ENCODE results near the gene C11orf86.

- TF ChIP-seq, protein P1, sequence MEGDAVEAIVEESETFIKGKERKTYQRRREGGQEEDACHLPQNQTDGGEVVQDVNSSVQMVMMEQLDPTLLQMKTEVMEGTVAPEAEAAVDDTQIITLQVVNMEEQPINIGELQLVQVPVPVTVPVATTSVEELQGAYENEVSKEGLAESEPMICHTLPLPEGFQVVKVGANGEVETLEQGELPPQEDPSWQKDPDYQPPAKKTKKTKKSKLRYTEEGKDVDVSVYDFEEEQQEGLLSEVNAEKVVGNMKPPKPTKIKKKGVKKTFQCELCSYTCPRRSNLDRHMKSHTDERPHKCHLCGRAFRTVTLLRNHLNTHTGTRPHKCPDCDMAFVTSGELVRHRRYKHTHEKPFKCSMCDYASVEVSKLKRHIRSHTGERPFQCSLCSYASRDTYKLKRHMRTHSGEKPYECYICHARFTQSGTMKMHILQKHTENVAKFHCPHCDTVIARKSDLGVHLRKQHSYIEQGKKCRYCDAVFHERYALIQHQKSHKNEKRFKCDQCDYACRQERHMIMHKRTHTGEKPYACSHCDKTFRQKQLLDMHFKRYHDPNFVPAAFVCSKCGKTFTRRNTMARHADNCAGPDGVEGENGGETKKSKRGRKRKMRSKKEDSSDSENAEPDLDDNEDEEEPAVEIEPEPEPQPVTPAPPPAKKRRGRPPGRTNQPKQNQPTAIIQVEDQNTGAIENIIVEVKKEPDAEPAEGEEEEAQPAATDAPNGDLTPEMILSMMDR (IDR thresholded peaks at IDR 0.05; ENCODE audit: low read length), result no peak
- TF ChIP-seq EZH2 (IDR thresholded peaks at IDR 0.05; ENCODE audit: borderline replicate concordance, low read length), result no peak
Measured at GRCh38 chr11:67014343-67014742, 39.2 kb downstream of the C11orf86 start.

All from OCI-LY1 (cell line).